ENCODE data around the gene LGI4.

The LGI4 gene

GRCh38 chr19:35138305-35138892, 3.5 kb upstream of the LGI4 start, which contains the start of gene FXYD1:
FXYD1 (plus strand) TSS chr19:35138824; CDS start chr19:35140080, 1,256 bp downstream.
- Histone ChIP-seq H3K4me3 (replicated peaks; ENCODE audit: low read depth, low read length) (no peak within 1 kb of the TSS), H3K27me3 (replicated peaks; ENCODE audit: control insufficient read depth, insufficient read depth, low read length) (no peaks in the 10 kb centered on the region; the same call in 1 of the 2 replicates), H3K36me3 (ENCODE audit: control insufficient read depth, insufficient read depth, low read length) (no peaks in the 10 kb centered on the region)
- TF ChIP-seq CTCF (IDR thresholded peaks at IDR 0.05; ENCODE audit: insufficient read depth, low read length, poor library complexity, severe bottlenecking), result no peak
- no peak for DNase-seq (ENCODE audit: extremely low read depth, insufficient read length)

- H3K27me3 ChIP-seq (replicated peaks; ENCODE audit: control insufficient read depth, insufficient read depth, low read length), result no peaks in the 10 kb centered on the region; the same call in 1 of the 2 replicates
- no peak for TF ChIP-seq CTCF (IDR thresholded peaks at IDR 0.05; ENCODE audit: insufficient read depth, low read length, poor library complexity, severe bottlenecking)
- no peak overlapping the region for H3K4me3 ChIP-seq (replicated peaks; ENCODE audit: low read depth, low read length)
- no peaks in the 10 kb centered on the region for H3K36me3 ChIP-seq (ENCODE audit: control insufficient read depth, insufficient read depth, low read length)
- no peak for DNase-seq (ENCODE audit: extremely low read depth, insufficient read length)
Measured at GRCh38 chr19:35136977-35137702, 2.3 kb upstream of the LGI4 start.

GRCh38 chr19:35136231-35136630, 1.4 kb upstream of the LGI4 start:
- Histone ChIP-seq H3K27me3 (replicated peaks; ENCODE audit: control insufficient read depth, insufficient read depth, low read length) (no peaks in the 10 kb centered on the region; the same call in 1 of the 2 replicates), H3K36me3 (ENCODE audit: control insufficient read depth, insufficient read depth, low read length) (no peaks in the 10 kb centered on the region), H3K4me3 (replicated peaks; ENCODE audit: low read depth, low read length) (no peak overlapping the region)
- DNase-seq (ENCODE audit: extremely low read depth, insufficient read length), result no peak
- no peak for TF ChIP-seq CTCF (IDR thresholded peaks at IDR 0.05; ENCODE audit: insufficient read depth, low read length, poor library complexity, severe bottlenecking)

- no peak overlapping the region for H3K4me3 ChIP-seq (replicated peaks; ENCODE audit: low read depth, low read length)
- H3K27me3 ChIP-seq (replicated peaks; ENCODE audit: control insufficient read depth, insufficient read depth, low read length), result no peaks in the 10 kb centered on the region; the same call in 1 of the 2 replicates
- H3K36me3 ChIP-seq (ENCODE audit: control insufficient read depth, insufficient read depth, low read length), result no peaks in the 10 kb centered on the region
- TF ChIP-seq CTCF (IDR thresholded peaks at IDR 0.05; ENCODE audit: insufficient read depth, low read length, poor library complexity, severe bottlenecking), result peak; percentile 89
- DNase-seq (ENCODE audit: extremely low read depth, insufficient read length), result peak; percentile 54
Measured at GRCh38 chr19:35135389-35135909, 590 bp upstream of the LGI4 start.

GRCh38 chr19:35133826-35134225, 1.0 kb downstream of the LGI4 start:
- TF ChIP-seq CTCF (IDR thresholded peaks at IDR 0.05; ENCODE audit: insufficient read depth, low read length, poor library complexity, severe bottlenecking), result no peak
- Histone ChIP-seq H3K36me3 (ENCODE audit: control insufficient read depth, insufficient read depth, low read length) (no peaks in the 10 kb centered on the region), H3K27me3 (replicated peaks; ENCODE audit: control insufficient read depth, insufficient read depth, low read length) (no peaks in the 10 kb centered on the region; the same call in 1 of the 2 replicates), H3K4me3 (replicated peaks; ENCODE audit: low read depth, low read length) (no peak overlapping the region)
- no peak for DNase-seq (ENCODE audit: extremely low read depth, insufficient read length)
